GM12878 (cell line): ENCODE measurements around the gene TFRC.

Source experiments
- EP300 ChIP-seq, 2 experiments: fragments of 150-350 bp in 1 of 2; IDR thresholded peaks; 2 replicates each; pipeline ENCODE4 v1.6.1; 2011 to 2012; ENCODE audit warnings: low read depth in 2 of 2, low read length in 2 of 2, borderline replicate concordance in 1 of 2, improper control_type of control experiment in 1 of 2, inconsistent platforms in 1 of 2; ENCODE audit not compliant: control insufficient read depth in 1 of 2
- EZH2 ChIP-seq: IDR thresholded peaks from 2 replicates; pipeline ENCODE4 v1.6.1; 2012; ENCODE audit warnings: low read depth, mild to moderate bottlenecking, control low read depth, inconsistent platforms, low read length, borderline replicate concordance; ENCODE audit not compliant: control insufficient read depth
- GABPA ChIP-seq: IDR thresholded peaks from 2 replicates; pipeline ENCODE4 v1.6.1; 2014; ENCODE audit warnings: antibody characterized with exemption, low read depth, mild to moderate bottlenecking, inconsistent platforms
- HDGF ChIP-seq: fragments of 450-650 bp; IDR thresholded peaks from 2 replicates; pipeline ENCODE4 v1.6.1; 2016; ENCODE audit warnings: antibody characterized with exemption
- POLR2A ChIP-seq: IDR thresholded peaks from 2 replicates; pipeline ENCODE4 v1.6.1; 2011; ENCODE audit warnings: low read depth, mild to moderate bottlenecking, low read length
- RELA ChIP-seq: fragments of 450-650 bp; IDR thresholded peaks from 2 replicates; pipeline ENCODE4 v1.8.0; 2014; ENCODE audit warnings: borderline replicate concordance; ENCODE audit not compliant: partially characterized antibody
- TAF1 ChIP-seq: IDR thresholded peaks from 2 replicates; pipeline ENCODE4 v1.6.1; 2011; ENCODE audit warnings: mild to moderate bottlenecking, low read depth, low read length, borderline replicate concordance
- TARDBP ChIP-seq: IDR thresholded peaks from 2 replicates; pipeline ENCODE4 v1.6.1; 2016; ENCODE audit warnings: borderline replicate concordance
- ZBED1 ChIP-seq: IDR thresholded peaks from 2 replicates; pipeline ENCODE4 v1.6.1; 2016; ENCODE audit warnings: borderline replicate concordance
- TF ChIP-seq, protein P1 (sequence below), 3 experiments: IDR thresholded peaks in 2 of 3; conservative IDR thresholded peaks in 1 of 3; 2 replicates each; pipeline ENCODE4 v1.5.1; 2011; ENCODE audit warnings: low read depth in 3 of 3, low read length in 3 of 3, mild to moderate bottlenecking in 3 of 3, control low read depth in 2 of 3, moderate library complexity in 2 of 3, inconsistent platforms in 1 of 3, mixed read lengths in 1 of 3; ENCODE audit not compliant: control insufficient read depth in 2 of 3, insufficient read depth in 1 of 3; ENCODE audit errors: extremely low read depth in 1 of 3

DNA sequence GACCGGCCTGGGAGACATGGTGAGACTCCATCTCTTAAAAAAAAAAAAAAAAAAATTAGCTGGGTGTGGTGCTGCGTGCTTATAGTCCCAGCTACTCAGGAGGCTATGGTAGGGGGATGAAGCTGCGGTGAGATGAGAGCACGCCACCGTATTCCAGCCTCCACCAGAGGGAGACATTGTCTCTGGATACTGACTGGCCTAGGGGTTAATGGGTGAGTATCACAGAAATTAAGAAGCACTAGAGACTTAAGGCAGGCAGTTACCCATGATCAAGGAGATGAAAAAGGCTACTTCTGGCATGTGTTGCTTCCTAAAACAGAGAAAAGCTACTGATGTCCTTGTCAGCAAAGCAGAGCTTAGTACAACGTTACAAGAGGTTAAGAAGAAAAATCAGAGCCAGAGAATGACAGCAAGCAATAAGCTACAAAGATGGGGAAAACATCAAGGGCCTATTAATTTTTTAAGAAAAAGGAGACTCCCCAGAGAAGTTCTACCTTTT lies 8.6 kb downstream of the TFRC start:
- TF ChIP-seq, protein P1, sequence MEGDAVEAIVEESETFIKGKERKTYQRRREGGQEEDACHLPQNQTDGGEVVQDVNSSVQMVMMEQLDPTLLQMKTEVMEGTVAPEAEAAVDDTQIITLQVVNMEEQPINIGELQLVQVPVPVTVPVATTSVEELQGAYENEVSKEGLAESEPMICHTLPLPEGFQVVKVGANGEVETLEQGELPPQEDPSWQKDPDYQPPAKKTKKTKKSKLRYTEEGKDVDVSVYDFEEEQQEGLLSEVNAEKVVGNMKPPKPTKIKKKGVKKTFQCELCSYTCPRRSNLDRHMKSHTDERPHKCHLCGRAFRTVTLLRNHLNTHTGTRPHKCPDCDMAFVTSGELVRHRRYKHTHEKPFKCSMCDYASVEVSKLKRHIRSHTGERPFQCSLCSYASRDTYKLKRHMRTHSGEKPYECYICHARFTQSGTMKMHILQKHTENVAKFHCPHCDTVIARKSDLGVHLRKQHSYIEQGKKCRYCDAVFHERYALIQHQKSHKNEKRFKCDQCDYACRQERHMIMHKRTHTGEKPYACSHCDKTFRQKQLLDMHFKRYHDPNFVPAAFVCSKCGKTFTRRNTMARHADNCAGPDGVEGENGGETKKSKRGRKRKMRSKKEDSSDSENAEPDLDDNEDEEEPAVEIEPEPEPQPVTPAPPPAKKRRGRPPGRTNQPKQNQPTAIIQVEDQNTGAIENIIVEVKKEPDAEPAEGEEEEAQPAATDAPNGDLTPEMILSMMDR (IDR thresholded peaks at IDR 0.05 in 2 of 3, conservative IDR thresholded peaks at IDR 0.05 in 1 of 3; ENCODE audit: control insufficient read depth in 2 of 3, extremely low read depth in 1 of 3, insufficient read depth in 1 of 3, low read depth in 3 of 3, low read length in 3 of 3), result peak; percentile 72 to 81 (median 76)
- no peak for TF ChIP-seq TAF1
- no peak for TF ChIP-seq EP300 (IDR thresholded peaks at IDR 0.05; ENCODE audit: borderline replicate concordance in 1 of 2, control insufficient read depth in 1 of 2, low read depth in 2 of 2, low read length in 2 of 2)
- TF ChIP-seq GABPA, result no peak
- no peak for TF ChIP-seq RELA
- TF ChIP-seq EZH2, result no peak
- no peak for TF ChIP-seq HDGF
- no peak for TF ChIP-seq ZBED1
- no peak for TF ChIP-seq TARDBP
- no peak for TF ChIP-seq POLR2A
